Activated T-cell treated with anti-CD3 and anti-CD28 coated beads, Interleukin-2, amount 50 U/mL, for 72 hours (primary cell): ENCODE data around the gene CNTN2. TPM values are rescaled to one million over a fixed set of nuclear protein-coding genes. Genes with fewer than 3 reads are reported as not detected.

Experiments used
- ATAC-seq, 2 donors: fragments of 150-1000 bp; cut with Tn5 transposase; replicated peaks in 1 of 2; 2 replicates each; pipeline ENCODE4 v1.10.0; 2021; ENCODE audit warnings: moderate library complexity in 2 of 2, mild to moderate bottlenecking in 1 of 2
- DNase-seq, 2 donors: peaks; one replicate each; pipeline ENCODE4 v3.0.0; 2021 to 2022; ENCODE audit warnings: mixed read lengths in 1 of 2
- H3K27ac Mint-ChIP-seq: one replicate; pipeline ENCODE4 v1.8.0; 2022; ENCODE audit warnings: mild to moderate bottlenecking, moderate library complexity, mixed read lengths
- H3K27me3 Mint-ChIP-seq: one replicate; pipeline ENCODE4 v1.8.0; 2022; ENCODE audit warnings: low read depth, mixed read lengths
- H3K36me3 Mint-ChIP-seq, 2 donors: one replicate each; pipeline ENCODE4 v1.8.0; 2022; ENCODE audit warnings: mixed read lengths in 2 of 2, mild to moderate bottlenecking in 1 of 2; ENCODE audit not compliant: insufficient read depth in 2 of 2
- H3K4me1 Mint-ChIP-seq: one replicate; pipeline ENCODE4 v1.8.0; 2022; ENCODE audit warnings: low read depth, mixed read lengths
- H3K4me3 Mint-ChIP-seq, 2 donors: one replicate each; pipeline ENCODE4 v1.8.0; 2022; ENCODE audit warnings: mild to moderate bottlenecking in 2 of 2, mixed read lengths in 2 of 2, moderate library complexity in 2 of 2
- H3K9me3 Mint-ChIP-seq, 2 donors: one replicate each; pipeline ENCODE4 v1.8.0; 2022; ENCODE audit warnings: mixed read lengths in 2 of 2
- total RNA-seq, 2 donors: library from RNA; stranded (reverse); gene quantifications; one replicate each; pipeline ENCODE4 v1.2.3, GENCODE V29; 2022

The CNTN2 gene
- total RNA-seq, 2 donors from 2014 or later: not detected

- H3K27me3 Mint-ChIP-seq: no peaks in the 10 kb centered on the region
- no peaks in the 10 kb centered on the region for H3K36me3 Mint-ChIP-seq
- no peak overlapping the region for H3K27ac Mint-ChIP-seq
- no peak overlapping the region for H3K4me3 Mint-ChIP-seq
- no peaks in the 10 kb centered on the region for H3K4me1 Mint-ChIP-seq
- DNase-seq: no peak
- ATAC-seq: peak in 1 of 2 donors; percentile 10
- H3K9me3 Mint-ChIP-seq: no peaks in the 10 kb centered on the region
Observed at GRCh38 chr1:205073511-205073910, 30.5 kb downstream of the CNTN2 start.

GRCh38 chr1:205074084-205074483, 31.1 kb downstream of the CNTN2 start:
- Mint-ChIP-seq H3K27me3 (no peaks in the 10 kb centered on the region), H3K4me1 (no peaks in the 10 kb centered on the region), H3K9me3 (no peaks in the 10 kb centered on the region), H3K4me3 (no peak overlapping the region), H3K36me3 (no peaks in the 10 kb centered on the region), H3K27ac (no peak overlapping the region)
- ATAC-seq (no peak), DNase-seq (no peak)

DNA sequence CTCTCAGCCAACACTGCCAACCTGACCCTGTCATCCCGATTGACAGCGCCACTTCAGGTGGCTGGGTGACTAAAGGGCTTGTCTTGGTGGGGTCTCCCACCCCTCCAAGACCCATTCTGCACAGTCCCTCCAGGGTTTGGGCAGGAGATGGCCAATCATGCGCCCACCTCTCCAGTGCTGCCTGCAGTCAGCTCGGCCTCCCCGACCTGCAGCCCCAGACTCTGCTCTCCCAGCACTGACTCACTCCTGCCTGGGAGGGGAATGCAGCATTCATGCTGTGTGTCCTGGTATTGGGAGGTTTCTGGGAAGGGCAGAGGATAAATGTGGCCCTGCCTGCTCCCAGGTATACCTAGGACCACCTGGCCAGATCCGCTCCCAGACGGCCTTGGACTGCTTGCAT, 31.5 kb downstream of the CNTN2 start:
- Mint-ChIP-seq H3K36me3 (no peaks in the 10 kb centered on the region), H3K4me1 (no peaks in the 10 kb centered on the region), H3K27me3 (no peaks in the 10 kb centered on the region), H3K4me3 (no peak overlapping the region), H3K9me3 (no peaks in the 10 kb centered on the region), H3K27ac (no peak overlapping the region)
- ATAC-seq (peak in 1 of 2 donors; percentile 4), DNase-seq (no peak)

DNA sequence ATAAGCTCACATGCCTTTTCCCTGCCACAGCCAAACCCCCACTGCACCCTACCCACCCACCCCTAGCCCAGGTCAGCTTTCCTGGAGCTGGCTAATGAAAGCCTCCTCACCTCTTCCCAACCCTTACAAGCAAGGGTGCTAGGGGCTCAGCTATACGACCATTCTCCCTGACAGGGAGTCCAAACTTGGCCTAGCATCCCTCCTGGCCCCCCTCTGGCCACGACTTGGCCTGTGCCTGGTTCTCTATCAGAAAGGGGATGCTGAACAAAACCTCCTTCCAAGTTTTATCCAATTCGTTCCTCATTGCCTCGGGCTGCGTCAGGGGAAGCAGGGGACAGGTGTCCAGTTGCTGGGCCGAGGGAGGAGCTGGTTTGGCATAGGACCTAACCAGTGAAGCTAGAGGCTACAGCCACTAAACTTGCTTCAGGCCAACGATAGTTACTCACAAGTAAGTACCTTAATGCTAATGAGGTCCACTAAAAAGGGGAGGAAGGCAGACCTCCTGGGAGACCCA, 32.7 kb downstream of the CNTN2 start:
- Mint-ChIP-seq H3K36me3 (no peaks in the 10 kb centered on the region), H3K27me3 (no peaks in the 10 kb centered on the region), H3K27ac (no peak overlapping the region), H3K4me1 (no peaks in the 10 kb centered on the region), H3K9me3 (no peaks in the 10 kb centered on the region), H3K4me3 (no peak overlapping the region)
- DNase-seq (no peak), ATAC-seq (no peak)

GRCh38 chr1:205076245-205076761, 33.3 kb downstream of the CNTN2 start:
- no peaks in the 10 kb centered on the region for H3K4me1 Mint-ChIP-seq
- H3K4me3 Mint-ChIP-seq: no peak overlapping the region
- H3K36me3 Mint-ChIP-seq: no peaks in the 10 kb centered on the region
- DNase-seq (no peak), ATAC-seq (no peak)
- no peaks in the 10 kb centered on the region for H3K27me3 Mint-ChIP-seq
- no peak overlapping the region for H3K27ac Mint-ChIP-seq
- no peaks in the 10 kb centered on the region for H3K9me3 Mint-ChIP-seq

GRCh38 chr1:205077158-205077933, 34.3 kb downstream of the CNTN2 start:
- H3K9me3 Mint-ChIP-seq: no peaks in the 10 kb centered on the region
- no peaks in the 10 kb centered on the region for H3K4me1 Mint-ChIP-seq
- H3K36me3 Mint-ChIP-seq: no peaks in the 10 kb centered on the region
- DNase-seq (no peak), ATAC-seq (no peak)
- H3K27me3 Mint-ChIP-seq: no peaks in the 10 kb centered on the region
- no peak overlapping the region for H3K27ac Mint-ChIP-seq
- H3K4me3 Mint-ChIP-seq: no peak overlapping the region

GRCh38 chr1:205077934-205078311, 34.9 kb downstream of the CNTN2 start:
- no peak overlapping the region for H3K27ac Mint-ChIP-seq
- no peak for DNase-seq
- H3K27me3 Mint-ChIP-seq: no peaks in the 10 kb centered on the region
- H3K36me3 Mint-ChIP-seq: no peaks in the 10 kb centered on the region
- no peak overlapping the region for H3K4me3 Mint-ChIP-seq
- no peaks in the 10 kb centered on the region for H3K9me3 Mint-ChIP-seq
- ATAC-seq: no peak
- H3K4me1 Mint-ChIP-seq: no peaks in the 10 kb centered on the region

- Mint-ChIP-seq H3K9me3 (no peaks in the 10 kb centered on the region), H3K27me3 (no peaks in the 10 kb centered on the region), H3K36me3 (peaks cover 0 to 3% of the 10 kb centered on the region in 2 donors), H3K27ac (no peak overlapping the region), H3K4me3 (no peak overlapping the region), H3K4me1 (no peaks in the 10 kb centered on the region)
- DNase-seq: no peak
- no peak for ATAC-seq
Observed at GRCh38 chr1:205082431-205082830, 39.4 kb downstream of the CNTN2 start.

GRCh38 chr1:205084360-205084759, 41.3 kb downstream of the CNTN2 start, which contains the start of gene TMEM81:
TSS of gene TMEM81 (minus strand) at chr1:205084460. CDS start at chr1:205084320, 140 bp downstream.
- H3K4me1 Mint-ChIP-seq: no peaks in the 10 kb centered on the region
- ATAC-seq: no peak
- no peaks in the 10 kb centered on the region for H3K9me3 Mint-ChIP-seq
- H3K27me3 Mint-ChIP-seq: no peaks in the 10 kb centered on the region
- no peak within 1 kb of the TSS for H3K27ac Mint-ChIP-seq
- no peak for DNase-seq
- H3K4me3 Mint-ChIP-seq: no peak within 1 kb of the TSS
- peaks cover 2 to 12% of the 10 kb centered on the region in 2 donors for H3K36me3 Mint-ChIP-seq

- Mint-ChIP-seq H3K36me3 (peaks cover 2 to 23% of the 10 kb centered on the region in 2 donors), H3K4me3 (no peak overlapping the region), H3K27ac (no peak overlapping the region), H3K27me3 (no peaks in the 10 kb centered on the region), H3K9me3 (no peaks in the 10 kb centered on the region), H3K4me1 (no peaks in the 10 kb centered on the region)
- ATAC-seq (no peak), DNase-seq (no peak)
Observed at GRCh38 chr1:205088341-205088740, 45.3 kb downstream of the CNTN2 start.

- H3K9me3 Mint-ChIP-seq: no peaks in the 10 kb centered on the region
- DNase-seq: no peak
- H3K36me3 Mint-ChIP-seq: peaks cover 9 to 32% of the 10 kb centered on the region in 2 donors
- H3K27ac Mint-ChIP-seq: no peak overlapping the region
- no peak overlapping the region for H3K4me3 Mint-ChIP-seq
- ATAC-seq: no peak
- H3K27me3 Mint-ChIP-seq: no peaks in the 10 kb centered on the region
- H3K4me1 Mint-ChIP-seq: no peaks in the 10 kb centered on the region
Observed at GRCh38 chr1:205091043-205091740, 48.2 kb downstream of the CNTN2 start.

DNA sequence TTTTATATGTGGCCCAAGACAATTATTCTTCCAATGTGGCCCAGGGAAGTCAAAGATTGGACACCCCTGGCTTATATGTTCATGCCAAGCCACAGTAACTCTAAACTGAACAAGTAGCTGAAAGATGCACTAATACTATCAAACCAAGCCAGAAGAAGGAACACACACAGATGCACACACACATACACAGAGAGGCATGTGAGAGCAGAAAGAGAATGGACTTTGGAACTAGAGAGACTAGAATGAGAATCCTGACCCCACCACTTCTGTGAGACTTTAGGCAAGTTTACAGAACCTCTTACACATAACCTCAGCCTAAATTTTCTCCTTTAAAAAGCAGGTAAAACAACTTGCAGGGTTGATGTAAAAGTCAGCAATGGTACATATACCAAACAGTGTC, 52.4 kb downstream of the CNTN2 start:
- Mint-ChIP-seq H3K36me3 (peaks cover 7 to 31% of the 10 kb centered on the region in 2 donors), H3K4me3 (no peak overlapping the region), H3K27me3 (no peaks in the 10 kb centered on the region), H3K9me3 (no peaks in the 10 kb centered on the region), H3K27ac (no peak overlapping the region), H3K4me1 (no peaks in the 10 kb centered on the region)
- no peak for ATAC-seq
- no peak for DNase-seq

DNA sequence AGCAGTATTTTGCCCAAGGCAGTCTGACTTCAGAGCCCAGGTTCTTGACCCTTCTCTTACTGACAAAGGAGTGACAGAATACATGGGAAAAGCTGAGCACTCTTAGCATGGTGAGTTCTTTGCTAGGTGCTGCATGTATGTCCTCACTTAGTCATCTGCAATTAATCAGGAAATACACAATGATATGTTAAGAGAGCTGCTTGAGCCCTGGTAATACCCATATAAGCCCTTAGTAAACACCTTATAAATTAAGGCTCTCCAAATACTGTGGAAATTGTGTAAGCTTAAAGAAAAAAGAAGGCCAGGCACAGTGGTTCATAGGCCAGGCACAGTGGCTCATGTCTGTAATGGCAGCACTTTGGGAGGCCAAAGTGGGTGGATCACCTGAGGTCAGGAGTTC, 55.2 kb downstream of the CNTN2 start:
- Mint-ChIP-seq H3K36me3 (peaks cover 11 to 30% of the 10 kb centered on the region in 2 donors), H3K9me3 (no peaks in the 10 kb centered on the region), H3K4me3 (no peak overlapping the region), H3K27ac (no peak overlapping the region), H3K27me3 (no peaks in the 10 kb centered on the region), H3K4me1 (no peaks in the 10 kb centered on the region)
- ATAC-seq: no peak
- no peak for DNase-seq
